Stimulated activated CD8-positive, alpha-beta memory T cell treated with anti-CD3 and anti-CD28 coated beads, Interleukin-4, amount 100 ng/mL, for 4 hours (primary cell): ENCODE results near the gene DUT.

Experiments
- DNase-seq, 2 donors: peaks; one replicate each; pipeline ENCODE4 v3.0.0-alpha.2; 2020; ENCODE audit warnings: low read depth in 2 of 2, low spot score in 1 of 2

DUT gene

GRCh38 chr15:48367483-48367882, 36.3 kb downstream of the DUT start:
- no peak for DNase-seq

DNA sequence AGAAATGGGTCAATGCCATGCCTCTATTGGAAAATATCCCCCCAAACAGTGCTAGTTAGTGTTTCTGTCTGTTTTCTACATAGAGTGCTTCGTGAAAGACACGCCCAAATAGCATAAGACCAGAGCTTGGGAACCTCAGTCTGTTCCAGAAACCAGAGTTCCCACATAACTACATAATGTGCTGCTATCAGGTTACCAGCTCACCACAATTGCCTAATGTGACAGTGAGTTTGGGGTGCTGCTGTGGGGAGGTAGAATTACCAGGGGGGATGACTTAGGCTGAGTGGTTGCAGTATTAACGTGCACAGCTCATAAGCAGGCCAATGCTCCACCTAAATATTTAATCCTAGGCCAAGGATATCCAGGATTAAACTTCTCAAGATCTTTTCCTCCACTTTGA, 39.2 kb downstream of the DUT start:
- DNase-seq, result no peak

DNA sequence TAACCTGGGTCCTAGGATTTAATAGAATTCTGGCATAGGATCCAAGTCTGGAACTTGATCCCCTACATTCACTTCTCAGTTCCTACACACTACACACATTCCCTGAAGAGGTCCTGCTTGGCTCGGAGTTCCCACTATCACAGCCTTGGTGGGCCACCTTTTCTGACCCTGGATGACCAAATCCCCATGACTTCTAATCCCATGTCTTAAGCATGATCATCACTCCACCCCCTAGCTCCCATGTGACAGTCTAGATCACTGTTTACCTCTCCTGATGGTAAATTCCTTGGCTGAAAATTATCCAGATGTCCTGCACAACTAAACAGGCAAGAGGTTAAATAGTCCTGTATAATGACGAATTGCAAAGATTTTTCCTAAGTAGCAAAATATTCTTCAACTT, 40.3 kb downstream of the DUT start:
- DNase-seq, result no peak

- DNase-seq, result no peak
Measured at GRCh38 chr15:48371961-48372360, 40.7 kb downstream of the DUT start.

GRCh38 chr15:48373821-48374451, 42.7 kb downstream of the DUT start:
- no peak for DNase-seq

DNA sequence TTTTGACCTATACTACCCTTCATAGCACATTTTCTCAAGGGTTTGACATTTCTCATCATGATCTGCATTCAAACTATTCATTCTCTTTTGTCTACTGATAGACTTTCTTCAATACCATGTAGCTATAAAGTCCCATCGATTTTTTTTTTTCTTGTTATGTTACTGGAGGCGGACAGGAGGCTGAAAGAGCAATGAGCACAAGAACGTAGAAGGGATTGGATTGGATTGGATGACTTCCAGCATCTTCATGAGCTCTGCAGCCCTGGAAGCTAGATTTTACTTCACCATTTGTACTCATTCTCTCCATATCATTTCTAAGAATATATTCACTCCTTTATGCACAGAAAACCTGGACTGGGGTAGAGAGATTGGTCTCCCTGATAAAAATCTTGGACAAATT, 43.2 kb downstream of the DUT start:
- DNase-seq, result no peak

DNA sequence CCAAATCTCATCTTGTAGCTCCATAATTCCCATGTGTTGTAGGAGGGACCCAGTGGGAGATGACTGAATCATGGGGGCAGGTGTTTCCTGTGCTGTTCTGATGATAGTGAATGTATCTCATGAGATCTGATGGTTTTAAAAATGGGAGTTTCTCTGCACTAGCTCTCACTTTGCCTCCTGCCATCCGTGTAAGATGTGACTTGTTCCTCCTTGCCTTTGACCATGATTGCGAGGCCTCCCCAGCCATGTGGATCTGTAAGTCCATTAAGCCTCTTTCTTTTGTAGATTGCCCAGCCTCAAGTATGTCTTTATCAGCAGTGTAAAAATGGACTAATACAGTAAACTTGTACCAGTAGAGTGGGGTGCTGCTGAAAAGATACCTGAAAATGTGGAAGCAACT, 44.5 kb downstream of the DUT start:
- DNase-seq, result no peak

DNA sequence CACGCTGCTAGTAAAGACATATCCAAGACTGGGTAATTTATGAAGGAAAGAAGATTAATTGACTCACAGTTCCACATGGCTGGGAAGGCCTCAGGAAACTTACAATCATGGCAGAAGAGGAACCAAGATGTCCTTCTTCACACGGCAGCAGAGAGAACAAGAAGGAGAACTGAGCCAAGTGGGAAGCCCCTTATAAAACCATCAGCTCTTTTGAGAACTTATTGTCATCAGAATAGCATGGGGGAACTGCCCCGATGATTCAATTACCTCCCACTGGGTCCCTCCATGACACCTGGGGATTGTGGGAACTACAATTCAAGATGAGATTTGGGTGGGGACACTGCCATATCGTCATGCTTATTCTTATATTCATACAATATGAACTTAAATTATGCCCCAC, 49.0 kb downstream of the DUT start:
- DNase-seq, result no peak

GRCh38 chr15:48381861-48382260, 50.6 kb downstream of the DUT start:
- no peak for DNase-seq

DNA sequence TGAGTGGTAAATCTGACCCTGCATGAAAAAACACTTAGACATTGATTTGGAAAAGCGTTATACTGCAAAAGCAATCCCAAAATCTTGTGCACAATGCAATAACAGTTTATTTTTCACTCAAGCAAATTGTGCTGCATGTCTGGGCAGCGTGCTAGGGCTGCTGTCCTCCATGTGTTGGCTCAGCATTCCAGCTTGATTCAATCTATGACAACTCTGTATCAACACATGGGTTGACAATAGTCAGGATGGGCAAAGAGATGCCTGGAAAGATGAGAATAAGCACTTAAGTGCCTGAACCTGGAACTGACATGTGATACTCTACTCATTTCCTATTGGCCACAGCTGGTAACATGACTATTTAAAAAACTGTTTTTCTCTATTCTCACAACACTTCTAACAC, 51.8 kb downstream of the DUT start:
- DNase-seq, result no peak

GRCh38 chr15:48384616-48385015, 53.4 kb downstream of the DUT start:
- DNase-seq, result no peak

DNA sequence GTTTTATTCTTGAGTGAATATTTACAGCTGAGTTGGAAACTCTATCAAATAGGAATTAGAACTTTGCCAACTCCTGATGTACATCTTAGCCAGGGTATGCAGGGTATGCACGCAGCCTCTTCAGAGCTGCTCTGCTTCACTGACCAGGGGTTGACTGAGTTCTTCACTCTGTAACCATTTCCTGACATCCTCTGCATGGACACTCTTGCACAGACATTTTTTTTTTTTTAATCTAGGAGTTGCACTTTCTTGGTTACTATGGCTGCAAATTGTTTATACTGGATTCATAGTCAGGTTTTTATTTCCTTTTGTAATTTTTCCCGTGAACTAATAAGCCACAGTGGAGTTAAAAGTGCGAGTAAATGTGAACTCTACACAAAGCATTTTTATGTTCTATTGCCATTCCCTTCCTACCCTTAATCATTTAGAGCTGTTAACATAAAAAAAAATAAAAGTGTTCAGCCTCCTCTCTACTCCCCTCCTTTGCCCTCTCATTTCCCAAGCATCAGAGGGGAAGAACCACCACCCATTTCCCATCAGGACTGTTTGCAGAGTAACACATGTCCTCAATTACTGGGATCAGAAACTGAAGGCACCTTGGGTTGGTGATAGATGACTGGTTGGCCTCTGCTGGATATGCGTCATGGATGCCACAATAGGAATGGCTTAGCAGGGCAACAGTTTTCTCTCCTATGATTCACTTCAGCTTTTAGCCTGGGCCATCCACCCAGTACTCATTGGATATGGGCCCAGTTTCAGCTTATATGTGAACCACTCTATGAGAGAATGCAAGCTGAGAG, 54.0 kb downstream of the DUT start:
- DNase-seq, result no peak

- DNase-seq, result no peak
Measured at GRCh38 chr15:48388016-48388851, 57.0 kb downstream of the DUT start.

GRCh38 chr15:48388910-48389309, 57.7 kb downstream of the DUT start:
- no peak for DNase-seq

- no peak for DNase-seq
Measured at GRCh38 chr15:48389691-48390143, 58.5 kb downstream of the DUT start.

GRCh38 chr15:48391950-48392349, 60.7 kb downstream of the DUT start:
- no peak for DNase-seq

DNA sequence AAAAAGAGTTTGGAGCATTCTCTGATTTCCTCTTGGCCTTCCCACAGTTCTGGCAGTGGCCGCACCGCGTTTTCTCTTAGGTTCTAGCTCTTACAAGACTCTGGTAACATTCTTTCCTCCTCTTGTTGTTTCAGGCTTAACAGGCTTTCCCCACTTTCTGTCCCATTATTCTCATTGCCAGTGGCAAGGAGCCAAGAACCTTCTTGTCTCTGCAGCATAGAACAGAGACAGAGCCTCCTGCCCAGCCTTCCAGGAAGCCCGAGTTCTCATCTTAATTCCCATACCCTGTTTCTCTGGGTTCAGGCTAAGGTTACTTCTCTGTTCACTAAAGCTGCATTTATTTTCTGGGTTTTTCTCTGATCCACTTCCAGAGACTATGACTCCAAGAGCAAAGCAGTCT, 61.1 kb downstream of the DUT start:
- DNase-seq, result no peak
